Endothelial cell of umbilical vein (primary cell): ENCODE measurements around the gene MYLK.

Experiments
- CTCF ChIP-seq, 2 donors: IDR thresholded peaks; 1 replicate in 1 of 2; 2 replicates in 1 of 2; pipeline ENCODE4 v1.5.1; 2011; ENCODE audit warnings: low read length in 2 of 2, mild to moderate bottlenecking in 2 of 2, moderate library complexity in 2 of 2, control low read depth in 1 of 2, inconsistent platforms in 1 of 2, low read depth in 1 of 2; ENCODE audit not compliant: insufficient read depth in 1 of 2; ENCODE audit errors: extremely low read depth in 1 of 2
- GATA2 ChIP-seq: IDR thresholded peaks from 2 replicates; pipeline ENCODE4 v1.7.0; 2011; ENCODE audit warnings: low read depth, mild to moderate bottlenecking, moderate library complexity, mixed read lengths, low read length; ENCODE audit not compliant: insufficient read length, insufficient read depth
- POLR2A ChIP-seq: IDR thresholded peaks from 2 replicates; pipeline ENCODE4 v1.6.1; 2012; ENCODE audit warnings: low read depth, mild to moderate bottlenecking, control low read depth, low read length
- POLR2AphosphoS5 ChIP-seq: IDR thresholded peaks from 2 replicates; pipeline ENCODE4 v1.6.1; 2012; ENCODE audit warnings: low read depth, mild to moderate bottlenecking, control low read depth, low read length, moderate library complexity; ENCODE audit not compliant: insufficient read depth

- TF ChIP-seq CTCF (IDR thresholded peaks at IDR 0.05; ENCODE audit: extremely low read depth in 1 of 2, insufficient read depth in 1 of 2, low read depth in 1 of 2, low read length in 2 of 2) = no peak
- no peak for TF ChIP-seq POLR2AphosphoS5
- no peak for TF ChIP-seq POLR2A
- TF ChIP-seq GATA2 = no peak
Observed at GRCh38 chr3:123653221-123653682, 230.9 kb downstream of the MYLK start.
